H9 (cell line): ENCODE data around the gene SOX1. TPM values are rescaled to one million over a fixed set of nuclear protein-coding genes. Genes with fewer than 3 reads are reported as not detected.

ENCODE experiments used
- DNase-seq: peaks from one replicate; pipeline ENCODE4 v3.0.0-alpha.2; 2017
- H2AFZ ChIP-seq: one replicate; pipeline ENCODE4 v1.6.1; 2013; ENCODE audit warnings: mild to moderate bottlenecking, low read length, control low read depth, moderate library complexity
- H2AK5ac ChIP-seq: 2 replicates; pipeline ENCODE4 v1.6.1; 2013; ENCODE audit warnings: low read length, control low read depth, mixed read lengths; ENCODE audit not compliant: insufficient read length
- H2BK120ac ChIP-seq: one replicate; pipeline ENCODE4 v1.6.1; 2013; ENCODE audit warnings: low read depth, mild to moderate bottlenecking, low read length, control low read depth, inconsistent platforms; ENCODE audit not compliant: poor library complexity, severe bottlenecking
- H2BK12ac ChIP-seq: 2 replicates; pipeline ENCODE4 v1.6.1; 2013; ENCODE audit warnings: low read length, control low read depth, mixed read lengths, low read depth; ENCODE audit not compliant: insufficient read length
- H2BK15ac ChIP-seq: 2 replicates; pipeline ENCODE4 v1.6.1; 2013; ENCODE audit warnings: low read depth, low read length, control low read depth
- H2BK20ac ChIP-seq: one replicate; pipeline ENCODE4 v1.6.1; 2013; ENCODE audit warnings: low read depth, mild to moderate bottlenecking, low read length, control low read depth, inconsistent platforms; ENCODE audit not compliant: poor library complexity, severe bottlenecking
- H2BK5ac ChIP-seq: 2 replicates; pipeline ENCODE4 v1.6.1; 2013; ENCODE audit warnings: low read length, control low read depth, mixed read lengths; ENCODE audit not compliant: insufficient read length
- H3K14ac ChIP-seq: 2 replicates; pipeline ENCODE4 v1.6.1; 2013; ENCODE audit warnings: low read length, control low read depth; ENCODE audit not compliant: insufficient read depth
- H3K18ac ChIP-seq: 2 replicates; pipeline ENCODE4 v1.6.1; 2013; ENCODE audit warnings: low read depth, mild to moderate bottlenecking, mixed read lengths, low read length, control low read depth; ENCODE audit not compliant: insufficient read length
- H3K23ac ChIP-seq: 2 replicates; pipeline ENCODE4 v1.6.1; 2013; ENCODE audit warnings: low read length, control low read depth, mixed read lengths, low read depth; ENCODE audit not compliant: insufficient read length
- H3K23me2 ChIP-seq: 2 replicates; pipeline ENCODE4 v1.6.1; 2013; ENCODE audit warnings: low read depth, mild to moderate bottlenecking, mixed read lengths, low read length, control low read depth; ENCODE audit not compliant: insufficient read length, poor library complexity, severe bottlenecking
- H3K27ac ChIP-seq: 2 replicates; pipeline ENCODE4 v1.5.1; 2013; ENCODE audit warnings: low read length, control low read depth, mixed read lengths, low read depth; ENCODE audit not compliant: insufficient read length
- H3K27me3 ChIP-seq: 2 replicates; pipeline ENCODE4 v1.6.1; 2013; ENCODE audit warnings: low read length, control low read depth, inconsistent platforms; ENCODE audit not compliant: insufficient read depth
- H3K4ac ChIP-seq: 2 replicates; pipeline ENCODE4 v1.6.1; 2013; ENCODE audit warnings: low read depth, mild to moderate bottlenecking, control low read depth, inconsistent platforms, low read length, moderate library complexity
- H3K4me1 ChIP-seq: 2 replicates; pipeline ENCODE4 v1.6.1; 2013; ENCODE audit warnings: low read length, control low read depth, inconsistent platforms; ENCODE audit not compliant: insufficient read depth
- H3K4me2 ChIP-seq: 2 replicates; pipeline ENCODE4 v1.6.1; 2013; ENCODE audit warnings: low read length, control low read depth, mixed read lengths; ENCODE audit not compliant: insufficient read length, insufficient read depth
- H3K56ac ChIP-seq: 2 replicates; pipeline ENCODE4 v1.6.1; 2013; ENCODE audit warnings: low read depth, mild to moderate bottlenecking, mixed read lengths, low read length, control low read depth; ENCODE audit not compliant: insufficient read length
- H3K79me1 ChIP-seq: 2 replicates; pipeline ENCODE4 v1.6.1; 2013; ENCODE audit warnings: low read depth, mild to moderate bottlenecking, moderate library complexity, low read length, control low read depth, inconsistent platforms; ENCODE audit not compliant: insufficient read depth, poor library complexity, severe bottlenecking
- H3K79me2 ChIP-seq: 2 replicates; pipeline ENCODE4 v1.6.1; 2013; ENCODE audit warnings: low read length, control low read depth, inconsistent platforms; ENCODE audit not compliant: insufficient read depth
- H3K9ac ChIP-seq: 2 replicates; pipeline ENCODE4 v1.6.1; 2013; ENCODE audit warnings: low read length, control low read depth, mixed read lengths; ENCODE audit not compliant: insufficient read length; ENCODE audit errors: extremely low read depth
- H3K9me3 ChIP-seq: one replicate; pipeline ENCODE4 v1.6.1; 2013; ENCODE audit warnings: low read depth, low read length, inconsistent platforms; ENCODE audit not compliant: control insufficient read depth
- H3T11ph ChIP-seq: one replicate; pipeline ENCODE4 v1.6.1; 2013; ENCODE audit warnings: mild to moderate bottlenecking, low read length, control low read depth, inconsistent platforms
- H4K20me1 ChIP-seq: one replicate; pipeline ENCODE4 v1.6.1; 2013; ENCODE audit not compliant: control insufficient read depth, insufficient read length, insufficient read depth
- H4K5ac ChIP-seq: 2 replicates; pipeline ENCODE4 v1.6.1; 2013; ENCODE audit warnings: low read depth, mild to moderate bottlenecking, mixed read lengths, low read length, control low read depth; ENCODE audit not compliant: insufficient read length
- H4K8ac ChIP-seq: replicated peaks from 2 replicates; pipeline ENCODE4 v1.6.1; 2013; ENCODE audit warnings: low read length, control low read depth, mixed read lengths, low read depth; ENCODE audit not compliant: insufficient read length
- H4K91ac ChIP-seq: 2 replicates; pipeline ENCODE4 v1.6.1; 2013; ENCODE audit warnings: low read depth, mild to moderate bottlenecking, moderate library complexity, mixed read lengths, low read length, control low read depth; ENCODE audit not compliant: insufficient read length
- H3K27ac Mint-ChIP-seq, 3 experiments: 2 replicates in 2 of 3; 3 replicates in 1 of 3; pipeline ENCODE4 v1.8.0; 2020 to 2021; ENCODE audit warnings: mixed read lengths in 3 of 3, mild to moderate bottlenecking in 1 of 3, moderate library complexity in 1 of 3
- H3K27me3 Mint-ChIP-seq: 2 replicates; pipeline ENCODE4 v1.8.0; 2021; ENCODE audit warnings: low read depth, mild to moderate bottlenecking, moderate library complexity, mixed read lengths
- H3K36me3 Mint-ChIP-seq, 3 experiments: 2 replicates in 2 of 3; 3 replicates in 1 of 3; pipeline ENCODE4 v1.8.0; 2020 to 2021; ENCODE audit warnings: low read depth in 3 of 3, mixed read lengths in 3 of 3; ENCODE audit not compliant: insufficient read depth in 1 of 3
- H3K4me1 Mint-ChIP-seq, 2 experiments: 2 replicates each; pipeline ENCODE4 v1.8.0; 2020; ENCODE audit warnings: mixed read lengths in 2 of 2
- H3K4me3 Mint-ChIP-seq, 2 experiments: 2 replicates in 1 of 2; 3 replicates in 1 of 2; pipeline ENCODE4 v1.8.0; 2020 to 2021; ENCODE audit warnings: mild to moderate bottlenecking in 2 of 2, mixed read lengths in 2 of 2, moderate library complexity in 1 of 2
- H3K9me3 Mint-ChIP-seq, 2 experiments: 2 replicates in 1 of 2; 3 replicates in 1 of 2; pipeline ENCODE4 v1.8.0; 2020; ENCODE audit warnings: mild to moderate bottlenecking in 2 of 2, mixed read lengths in 2 of 2, moderate library complexity in 1 of 2
- CTCF ChIP-seq: fragments of 200-600 bp; sonication (generic); conservative IDR thresholded peaks from 3 replicates; pipeline ENCODE4 v1.8.0; 2021; ENCODE audit warnings: antibody characterized with exemption, mild to moderate bottlenecking
- WGBS: extraction: QIAGEN DNeasy Blood & Tissue Kit; methylation state at CpG from one replicate; pipeline ENCODE4 v1.1.7; 2013; ENCODE audit warnings: missing lambda C conversion rate, low lambda C conversion rate, mixed read lengths; ENCODE audit not compliant: insufficient read length; ENCODE audit errors: extremely low coverage; 5-methylcytosine and 5-hydroxymethylcytosine counted together
- total RNA-seq: library from RNA; stranded (reverse); gene quantifications from 2 replicates; pipeline ENCODE4 v1.2.1, GENCODE V29; 2021

The SOX1 gene
- total RNA-seq, 1 experiment from 2014 or later, result 0.17 TPM

GRCh38 chr13:112054616-112055015 is 12.3 kb upstream of the SOX1 start:
- Mint-ChIP-seq H3K4me1 (peaks cover 16 to 42% of the 10 kb centered on the region in 2 experiments), H3K9me3 (peaks cover 4 to 9% of the 10 kb centered on the region in 2 experiments; a peak in 2 of 5 replicates), H3K27ac (no peak overlapping the region), H3K27me3 (peaks cover 100% of the 10 kb centered on the region), H3K4me3 (peak overlapping the region in 1 of 2 experiments; percentile 63; a peak in 3 of 5 replicates), H3K36me3 (no peaks in the 10 kb centered on the region; a peak in 1 of 7 replicates)
- Histone ChIP-seq H2BK5ac (no peak overlapping the region), H2BK20ac (no peak overlapping the region), H3T11ph (no peak overlapping the region), H3K18ac (no peak overlapping the region), H2AFZ (no peak overlapping the region), H3K23ac (no peak overlapping the region), H3K27ac (no peak overlapping the region), H3K4me1 (no peaks in the 10 kb centered on the region), H3K79me2 (no peaks in the 10 kb centered on the region), H3K27me3 (peaks cover 80% of the 10 kb centered on the region), H3K56ac (no peak overlapping the region), H2BK12ac (no peak overlapping the region), H3K9me3 (no peaks in the 10 kb centered on the region), H2BK120ac (no peak overlapping the region), H2AK5ac (no peak overlapping the region), H2BK15ac (no peak overlapping the region), H4K8ac (no peak overlapping the region), H4K20me1 (no peaks in the 10 kb centered on the region), H3K14ac (no peak overlapping the region), H4K91ac (no peak overlapping the region), H3K23me2 (peaks cover 8% of the 10 kb centered on the region), H3K79me1 (no peaks in the 10 kb centered on the region), H3K4ac (no peak overlapping the region), H3K4me2 (no peak overlapping the region), H4K5ac (no peak overlapping the region), H3K9ac (no peak overlapping the region)
- WGBS, result no CpG with 5 or more reads among the region's 10 CpGs
- no peak for TF ChIP-seq CTCF
- DNase-seq, result no peak
